Liver (tissue), 9 donors: Measurements from ENCODE around the gene CAPNS2. TPM values are rescaled to one million over a fixed set of nuclear protein-coding genes. Genes with fewer than 3 reads are reported as not detected.

Source experiments
- DNase-seq: peaks from one replicate; pipeline ENCODE4 v3.0.0-alpha.2; 2017; ENCODE audit warnings: low spot score
- H3K27ac ChIP-seq, 2 donors: one replicate each; pipeline ENCODE4 v1.7.0; 2013; ENCODE audit warnings: inconsistent platforms in 2 of 2, low read length in 2 of 2, control low read depth in 1 of 2, low read depth in 1 of 2, mild to moderate bottlenecking in 1 of 2
- H3K27me3 ChIP-seq, 4 donors: one replicate each; pipeline versions ENCODE4 v1.6.1 to v1.7.0; 2013; ENCODE audit warnings: low read length in 3 of 4, inconsistent platforms in 1 of 4, mild to moderate bottlenecking in 1 of 4, moderate library complexity in 1 of 4; ENCODE audit not compliant: control insufficient read depth in 4 of 4, insufficient read depth in 4 of 4
- H3K36me3 ChIP-seq, 4 donors: one replicate each; pipeline versions ENCODE4 v1.6.1 to v1.7.0; 2013; ENCODE audit warnings: low read length in 3 of 4, mild to moderate bottlenecking in 3 of 4, low read depth in 1 of 4, moderate library complexity in 1 of 4; ENCODE audit not compliant: control insufficient read depth in 4 of 4, insufficient read depth in 3 of 4
- H3K4me1 ChIP-seq, 4 donors: one replicate each; pipeline versions ENCODE4 v1.6.1 to v1.7.0; 2013; ENCODE audit warnings: low read length in 3 of 4, mild to moderate bottlenecking in 3 of 4, moderate library complexity in 1 of 4; ENCODE audit not compliant: control insufficient read depth in 4 of 4, insufficient read depth in 4 of 4
- H3K4me3 ChIP-seq, 3 donors: one replicate each; pipeline versions ENCODE4 v1.6.1 to v1.7.0; 2013; ENCODE audit warnings: low read length in 3 of 3, control low read depth in 1 of 3, low read depth in 1 of 3, mild to moderate bottlenecking in 1 of 3
- H3K9ac ChIP-seq, 2 donors: one replicate each; pipeline ENCODE4 v1.7.0; 2013; ENCODE audit warnings: low read length in 2 of 2, mild to moderate bottlenecking in 2 of 2, moderate library complexity in 2 of 2, control low read depth in 1 of 2, low read depth in 1 of 2
- H3K9me3 ChIP-seq, 4 donors: one replicate each; pipeline versions ENCODE4 v1.6.1 to v1.7.0; 2013; ENCODE audit warnings: low read length in 3 of 4; ENCODE audit not compliant: control insufficient read depth in 4 of 4
- EGR1 ChIP-seq, 2 donors: IDR thresholded peaks; 2 replicates each; pipeline ENCODE4 v1.6.1; 2016 to 2018; ENCODE audit warnings: antibody characterized with exemption in 2 of 2, low read depth in 2 of 2
- FOXA1 ChIP-seq: IDR thresholded peaks from 2 replicates; pipeline ENCODE4 v1.6.1; 2016; ENCODE audit warnings: antibody characterized with exemption
- FOXA2 ChIP-seq: IDR thresholded peaks from 2 replicates; pipeline ENCODE4 v1.6.1; 2016; ENCODE audit warnings: antibody characterized with exemption
- GABPA ChIP-seq, 2 donors: IDR thresholded peaks in 1 of 2; conservative IDR thresholded peaks in 1 of 2; 2 replicates each; pipeline ENCODE4 v1.6.1; 2016; ENCODE audit warnings: antibody characterized with exemption in 2 of 2, mild to moderate bottlenecking in 1 of 2, moderate library complexity in 1 of 2
- HNF4A ChIP-seq, 2 donors: conservative IDR thresholded peaks; 2 replicates each; pipeline ENCODE4 v1.6.1; 2016; ENCODE audit warnings: antibody characterized with exemption in 2 of 2, mild to moderate bottlenecking in 2 of 2
- HNF4G ChIP-seq: IDR thresholded peaks from 2 replicates; pipeline ENCODE4 v1.6.1; 2016; ENCODE audit warnings: antibody characterized with exemption
- JUND ChIP-seq, 2 donors: IDR thresholded peaks; 2 replicates each; pipeline ENCODE4 v1.6.1; 2016; ENCODE audit warnings: antibody characterized with exemption in 2 of 2
- NR2F2 ChIP-seq: IDR thresholded peaks from 2 replicates; pipeline ENCODE4 v1.6.1; 2016; ENCODE audit warnings: antibody characterized with exemption
- RAD21 ChIP-seq, 2 donors: IDR thresholded peaks; 2 replicates each; pipeline ENCODE4 v1.6.1; 2016; ENCODE audit warnings: antibody characterized with exemption in 2 of 2, mild to moderate bottlenecking in 2 of 2
- RXRA ChIP-seq, 2 donors: IDR thresholded peaks; 2 replicates each; pipeline ENCODE4 v1.6.1; 2017 to 2018; ENCODE audit warnings: antibody characterized with exemption in 2 of 2, mild to moderate bottlenecking in 1 of 2
- SP1 ChIP-seq: IDR thresholded peaks from 2 replicates; pipeline ENCODE4 v1.6.1; 2018; ENCODE audit warnings: antibody characterized with exemption, mild to moderate bottlenecking
- TAF1 ChIP-seq: conservative IDR thresholded peaks from 2 replicates; pipeline ENCODE4 v1.6.1; 2016; ENCODE audit warnings: antibody characterized with exemption, mild to moderate bottlenecking
- YY1 ChIP-seq: IDR thresholded peaks from 2 replicates; pipeline ENCODE4 v1.6.1; 2016; ENCODE audit warnings: antibody characterized with exemption, mild to moderate bottlenecking
- WGBS: extraction: QIAGEN DNeasy Blood & Tissue Kit; methylation state at CpG from one replicate; pipeline ENCODE4 v1.1.7; 2013; 5-methylcytosine and 5-hydroxymethylcytosine counted together
- polyA plus RNA-seq, 2 donors: library from polyadenylated mRNA; stranded (reverse) in 1 of 2; unstranded in 1 of 2; fragments of 200-250 nt in 1 of 2; fragments of >200 nt in 1 of 2; fragmentation: Nextera tagmentation in 1 of 2; extraction: Ambion mirVana in 1 of 2; gene quantifications; one replicate each; pipeline versions ENCODE4 v1.2.1 to v1.2.3, GENCODE V29; 2013 to 2015
- total RNA-seq, 2 donors: library from RNA; depleted of rRNA; stranded (reverse); fragments of >200 nt; gene quantifications; one replicate each; pipeline ENCODE4 v1.2.3, GENCODE V29; 2014
- TF ChIP-seq, protein P1 (sequence below): fragments of 150-350 bp; IDR thresholded peaks from 2 replicates; pipeline ENCODE4 v1.5.1; 2017; ENCODE audit warnings: improper control_type of control experiment, low read depth, low read length; ENCODE audit not compliant: missing input control
- TF ChIP-seq, protein P2 (sequence below): IDR thresholded peaks from 2 replicates; pipeline ENCODE4 v1.6.1; 2016; ENCODE audit warnings: antibody characterized with exemption
- TF ChIP-seq, protein P3 (sequence below): IDR thresholded peaks from 2 replicates; pipeline ENCODE4 v1.6.1; 2016; ENCODE audit warnings: antibody characterized with exemption
- TF ChIP-seq, protein P4 (sequence below): IDR thresholded peaks from 2 replicates; pipeline ENCODE4 v1.6.1; 2016; ENCODE audit warnings: antibody characterized with exemption
- TF ChIP-seq, protein P5 (sequence below): IDR thresholded peaks from 2 replicates; pipeline ENCODE4 v1.6.1; 2016; ENCODE audit warnings: antibody characterized with exemption, mild to moderate bottlenecking
- donor health status: healthy.
- donor health status: healthy.
- donor health status: healthy.
- donor health status: healthy.
- donor health status: healthy.

Gene CAPNS2
- total and polyA plus RNA-seq, 4 donors = 0.33 to 0.42 TPM; not detected in 2

GRCh38 chr16:55565086-55565485 lies 1.4 kb upstream of the CAPNS2 start (continued):
- TF ChIP-seq, protein P1, sequence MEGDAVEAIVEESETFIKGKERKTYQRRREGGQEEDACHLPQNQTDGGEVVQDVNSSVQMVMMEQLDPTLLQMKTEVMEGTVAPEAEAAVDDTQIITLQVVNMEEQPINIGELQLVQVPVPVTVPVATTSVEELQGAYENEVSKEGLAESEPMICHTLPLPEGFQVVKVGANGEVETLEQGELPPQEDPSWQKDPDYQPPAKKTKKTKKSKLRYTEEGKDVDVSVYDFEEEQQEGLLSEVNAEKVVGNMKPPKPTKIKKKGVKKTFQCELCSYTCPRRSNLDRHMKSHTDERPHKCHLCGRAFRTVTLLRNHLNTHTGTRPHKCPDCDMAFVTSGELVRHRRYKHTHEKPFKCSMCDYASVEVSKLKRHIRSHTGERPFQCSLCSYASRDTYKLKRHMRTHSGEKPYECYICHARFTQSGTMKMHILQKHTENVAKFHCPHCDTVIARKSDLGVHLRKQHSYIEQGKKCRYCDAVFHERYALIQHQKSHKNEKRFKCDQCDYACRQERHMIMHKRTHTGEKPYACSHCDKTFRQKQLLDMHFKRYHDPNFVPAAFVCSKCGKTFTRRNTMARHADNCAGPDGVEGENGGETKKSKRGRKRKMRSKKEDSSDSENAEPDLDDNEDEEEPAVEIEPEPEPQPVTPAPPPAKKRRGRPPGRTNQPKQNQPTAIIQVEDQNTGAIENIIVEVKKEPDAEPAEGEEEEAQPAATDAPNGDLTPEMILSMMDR = no peak
- no peak for TF ChIP-seq YY1
- TF ChIP-seq JUND (IDR thresholded peaks at IDR 0.05) = no peak
- no peak for TF ChIP-seq FOXA2
- no peak for TF ChIP-seq SP1
- no peak for TF ChIP-seq NR2F2
- TF ChIP-seq, protein P2, sequence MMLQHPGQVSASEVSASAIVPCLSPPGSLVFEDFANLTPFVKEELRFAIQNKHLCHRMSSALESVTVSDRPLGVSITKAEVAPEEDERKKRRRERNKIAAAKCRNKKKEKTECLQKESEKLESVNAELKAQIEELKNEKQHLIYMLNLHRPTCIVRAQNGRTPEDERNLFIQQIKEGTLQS = no peak
- no peak for TF ChIP-seq HNF4A (conservative IDR thresholded peaks at IDR 0.05)
- TF ChIP-seq, protein P3, sequence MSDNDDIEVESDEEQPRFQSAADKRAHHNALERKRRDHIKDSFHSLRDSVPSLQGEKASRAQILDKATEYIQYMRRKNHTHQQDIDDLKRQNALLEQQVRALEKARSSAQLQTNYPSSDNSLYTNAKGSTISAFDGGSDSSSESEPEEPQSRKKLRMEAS = no peak
- TF ChIP-seq, protein P4, sequence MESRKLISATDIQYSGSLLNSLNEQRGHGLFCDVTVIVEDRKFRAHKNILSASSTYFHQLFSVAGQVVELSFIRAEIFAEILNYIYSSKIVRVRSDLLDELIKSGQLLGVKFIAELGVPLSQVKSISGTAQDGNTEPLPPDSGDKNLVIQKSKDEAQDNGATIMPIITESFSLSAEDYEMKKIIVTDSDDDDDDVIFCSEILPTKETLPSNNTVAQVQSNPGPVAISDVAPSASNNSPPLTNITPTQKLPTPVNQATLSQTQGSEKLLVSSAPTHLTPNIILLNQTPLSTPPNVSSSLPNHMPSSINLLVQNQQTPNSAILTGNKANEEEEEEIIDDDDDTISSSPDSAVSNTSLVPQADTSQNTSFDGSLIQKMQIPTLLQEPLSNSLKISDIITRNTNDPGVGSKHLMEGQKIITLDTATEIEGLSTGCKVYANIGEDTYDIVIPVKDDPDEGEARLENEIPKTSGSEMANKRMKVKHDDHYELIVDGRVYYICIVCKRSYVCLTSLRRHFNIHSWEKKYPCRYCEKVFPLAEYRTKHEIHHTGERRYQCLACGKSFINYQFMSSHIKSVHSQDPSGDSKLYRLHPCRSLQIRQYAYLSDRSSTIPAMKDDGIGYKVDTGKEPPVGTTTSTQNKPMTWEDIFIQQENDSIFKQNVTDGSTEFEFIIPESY = no peak
- no peak for TF ChIP-seq RXRA (IDR thresholded peaks at IDR 0.05)
- no peak for TF ChIP-seq TAF1

GRCh38 chr16:55567382-55567781 lies 898 bp downstream of the CAPNS2 start:
- TF ChIP-seq YY1 (no peak), HNF4A (conservative IDR thresholded peaks at IDR 0.05) (no peak), NR2F2 (no peak), FOXA2 (no peak), RAD21 (IDR thresholded peaks at IDR 0.05) (no peak), RXRA (IDR thresholded peaks at IDR 0.05) (no peak), TAF1 (no peak), FOXA1 (no peak), SP1 (no peak), GABPA (IDR thresholded peaks at IDR 0.05 in 1 of 2, conservative IDR thresholded peaks at IDR 0.05 in 1 of 2) (no peak), HNF4G (no peak), JUND (IDR thresholded peaks at IDR 0.05) (no peak), EGR1 (IDR thresholded peaks at IDR 0.05; ENCODE audit: low read depth in 2 of 2) (no peak)
- TF ChIP-seq, protein P3 = no peak
- TF ChIP-seq, protein P2 = no peak
- TF ChIP-seq, protein P5, sequence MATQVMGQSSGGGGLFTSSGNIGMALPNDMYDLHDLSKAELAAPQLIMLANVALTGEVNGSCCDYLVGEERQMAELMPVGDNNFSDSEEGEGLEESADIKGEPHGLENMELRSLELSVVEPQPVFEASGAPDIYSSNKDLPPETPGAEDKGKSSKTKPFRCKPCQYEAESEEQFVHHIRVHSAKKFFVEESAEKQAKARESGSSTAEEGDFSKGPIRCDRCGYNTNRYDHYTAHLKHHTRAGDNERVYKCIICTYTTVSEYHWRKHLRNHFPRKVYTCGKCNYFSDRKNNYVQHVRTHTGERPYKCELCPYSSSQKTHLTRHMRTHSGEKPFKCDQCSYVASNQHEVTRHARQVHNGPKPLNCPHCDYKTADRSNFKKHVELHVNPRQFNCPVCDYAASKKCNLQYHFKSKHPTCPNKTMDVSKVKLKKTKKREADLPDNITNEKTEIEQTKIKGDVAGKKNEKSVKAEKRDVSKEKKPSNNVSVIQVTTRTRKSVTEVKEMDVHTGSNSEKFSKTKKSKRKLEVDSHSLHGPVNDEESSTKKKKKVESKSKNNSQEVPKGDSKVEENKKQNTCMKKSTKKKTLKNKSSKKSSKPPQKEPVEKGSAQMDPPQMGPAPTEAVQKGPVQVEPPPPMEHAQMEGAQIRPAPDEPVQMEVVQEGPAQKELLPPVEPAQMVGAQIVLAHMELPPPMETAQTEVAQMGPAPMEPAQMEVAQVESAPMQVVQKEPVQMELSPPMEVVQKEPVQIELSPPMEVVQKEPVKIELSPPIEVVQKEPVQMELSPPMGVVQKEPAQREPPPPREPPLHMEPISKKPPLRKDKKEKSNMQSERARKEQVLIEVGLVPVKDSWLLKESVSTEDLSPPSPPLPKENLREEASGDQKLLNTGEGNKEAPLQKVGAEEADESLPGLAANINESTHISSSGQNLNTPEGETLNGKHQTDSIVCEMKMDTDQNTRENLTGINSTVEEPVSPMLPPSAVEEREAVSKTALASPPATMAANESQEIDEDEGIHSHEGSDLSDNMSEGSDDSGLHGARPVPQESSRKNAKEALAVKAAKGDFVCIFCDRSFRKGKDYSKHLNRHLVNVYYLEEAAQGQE = no peak
- TF ChIP-seq, protein P1 = no peak
- TF ChIP-seq, protein P4 = no peak
- H3K27ac ChIP-seq = no peak overlapping the region

More at GRCh38 chr16:55567382-55567781, 898 bp downstream of the CAPNS2 start:
- no peak overlapping the region for H3K4me3 ChIP-seq
- no peaks in the 10 kb centered on the region for H3K27me3 ChIP-seq
- H3K9me3 ChIP-seq = no peaks in the 10 kb centered on the region
- no peak overlapping the region for H3K9ac ChIP-seq
- no peak for DNase-seq
- H3K4me1 ChIP-seq = no peaks in the 10 kb centered on the region
- no peaks in the 10 kb centered on the region for H3K36me3 ChIP-seq
- 76% methylated on average over 3 of the region's 3 CpGs for WGBS
